Measurements from ENCODE around the gene PCDH9.

PCDH9 gene

DNA sequence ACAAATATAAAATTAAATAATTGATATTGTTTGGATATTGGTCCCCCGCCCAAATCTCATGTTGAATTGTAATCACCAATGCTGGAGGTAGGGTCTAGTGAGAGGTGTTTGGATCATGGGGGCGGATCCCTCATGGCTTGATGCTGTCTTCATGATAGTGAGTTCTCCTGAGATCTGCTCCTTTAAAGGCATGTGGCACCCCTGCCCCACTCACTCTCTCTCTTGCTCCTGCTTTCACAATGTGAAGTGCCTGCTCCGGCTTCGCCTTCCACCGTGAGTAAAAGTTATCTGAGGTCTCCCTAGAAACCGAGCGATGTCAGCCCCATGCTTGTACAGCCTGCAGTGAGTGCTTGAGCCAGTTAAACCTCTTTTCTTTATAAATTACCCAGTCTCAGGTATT lies 248.2 kb downstream of the PCDH9 start:
- TF ChIP-seq POLR2AphosphoS5 (IDR thresholded peaks at IDR 0.05; ENCODE audit: low read depth, low read length) = no peak

DNA sequence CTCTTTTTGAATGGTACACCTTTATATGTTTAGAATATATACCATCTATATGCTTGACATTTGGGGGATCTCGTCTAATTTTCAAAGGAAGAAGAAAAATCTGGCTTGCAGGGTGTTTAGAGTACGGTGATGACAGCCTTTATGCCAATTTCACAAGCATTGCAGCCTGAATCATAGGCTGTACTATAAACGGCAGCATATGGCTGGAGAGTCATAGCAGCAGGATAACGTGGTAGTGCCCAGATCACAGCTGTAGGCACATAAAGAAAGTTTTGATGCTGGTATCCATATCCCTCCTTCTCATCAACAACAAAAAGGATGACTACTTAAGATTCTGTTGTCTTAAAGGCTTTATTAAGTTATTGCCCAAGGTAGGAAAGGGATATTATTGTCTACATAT lies 253.0 kb downstream of the PCDH9 start:
- TF ChIP-seq SIN3A (IDR thresholded peaks at IDR 0.05; ENCODE audit: borderline replicate concordance, insufficient read depth, low read length) (no peak), POLR2AphosphoS5 (IDR thresholded peaks at IDR 0.05; ENCODE audit: low read depth, low read length) (no peak), TAF1 (IDR thresholded peaks at IDR 0.05; ENCODE audit: borderline replicate concordance, insufficient read depth, low read length) (no peak), FOXP2 (optimal IDR thresholded peaks at IDR 0.05; ENCODE audit: borderline replicate concordance, extremely low read depth, extremely low read length, insufficient read depth) (no peak), REST (IDR thresholded peaks at IDR 0.05; ENCODE audit: insufficient read depth in 1 of 2, low read depth in 2 of 2, low read length in 2 of 2) (no peak)

DNA sequence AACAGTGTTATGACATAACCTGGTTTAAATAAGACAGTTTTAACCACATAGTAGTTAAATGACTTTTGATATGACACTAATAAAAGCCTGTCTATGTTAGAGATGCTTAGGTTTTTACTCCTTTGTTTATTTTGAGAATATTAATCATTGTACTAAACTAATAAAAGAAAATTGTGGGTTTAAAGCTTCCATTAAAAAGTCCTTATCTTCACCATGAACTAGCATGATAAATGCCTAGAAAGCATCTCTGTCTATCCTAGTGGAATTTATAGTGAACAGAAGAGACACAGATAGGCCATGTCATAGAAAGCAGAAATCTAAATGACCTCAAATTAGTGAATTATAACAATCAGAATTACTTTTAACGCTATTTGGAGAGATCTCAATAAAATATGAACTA lies 255.2 kb downstream of the PCDH9 start:
- TF ChIP-seq POLR2AphosphoS5 (IDR thresholded peaks at IDR 0.05; ENCODE audit: low read depth, low read length) = no peak
- TF ChIP-seq FOXP2 (optimal IDR thresholded peaks at IDR 0.05; ENCODE audit: borderline replicate concordance, extremely low read depth, extremely low read length, insufficient read depth) = no peak
- TF ChIP-seq TAF1 (IDR thresholded peaks at IDR 0.05; ENCODE audit: borderline replicate concordance, insufficient read depth, low read length) = no peak
- no peak for TF ChIP-seq SIN3A (IDR thresholded peaks at IDR 0.05; ENCODE audit: borderline replicate concordance, insufficient read depth, low read length)
- TF ChIP-seq REST (IDR thresholded peaks at IDR 0.05; ENCODE audit: insufficient read depth in 1 of 2, low read depth in 2 of 2, low read length in 2 of 2) = no peak

- TF ChIP-seq TAF1 (IDR thresholded peaks at IDR 0.05; ENCODE audit: borderline replicate concordance, insufficient read depth, low read length) (no peak), REST (IDR thresholded peaks at IDR 0.05; ENCODE audit: insufficient read depth in 1 of 2, low read depth in 2 of 2, low read length in 2 of 2) (no peak), POLR2AphosphoS5 (IDR thresholded peaks at IDR 0.05; ENCODE audit: low read depth, low read length) (no peak), FOXP2 (optimal IDR thresholded peaks at IDR 0.05; ENCODE audit: borderline replicate concordance, extremely low read depth, extremely low read length, insufficient read depth) (no peak), SIN3A (IDR thresholded peaks at IDR 0.05; ENCODE audit: borderline replicate concordance, insufficient read depth, low read length) (no peak)
These were observed 256.0 kb downstream of the PCDH9 start for GRCh38 chr13:66974174-66974573.

DNA sequence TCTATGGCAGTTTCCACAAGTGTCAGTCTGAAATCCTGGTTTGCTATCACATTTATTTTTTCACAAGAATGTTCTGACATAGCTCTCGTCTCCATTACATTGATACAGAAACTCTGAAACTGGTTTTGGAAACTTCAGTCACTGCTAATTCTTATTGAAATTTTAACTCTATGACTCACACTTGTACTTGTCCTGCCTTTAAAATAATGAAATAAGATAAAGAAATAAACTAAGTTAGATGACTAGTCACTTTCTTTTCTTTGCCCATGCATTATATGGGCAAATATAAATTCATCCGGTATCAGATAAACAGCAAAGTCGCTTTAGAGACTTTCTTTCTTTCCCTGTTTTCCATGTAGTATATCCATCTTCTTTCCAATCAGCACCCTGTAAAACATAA lies 257.5 kb downstream of the PCDH9 start:
- TF ChIP-seq TAF1 (IDR thresholded peaks at IDR 0.05; ENCODE audit: borderline replicate concordance, insufficient read depth, low read length) = no peak
- no peak for TF ChIP-seq SIN3A (IDR thresholded peaks at IDR 0.05; ENCODE audit: borderline replicate concordance, insufficient read depth, low read length)
- TF ChIP-seq REST (IDR thresholded peaks at IDR 0.05; ENCODE audit: insufficient read depth in 1 of 2, low read depth in 2 of 2, low read length in 2 of 2) = no peak
- TF ChIP-seq FOXP2 (optimal IDR thresholded peaks at IDR 0.05; ENCODE audit: borderline replicate concordance, extremely low read depth, extremely low read length, insufficient read depth) = no peak
- no peak for TF ChIP-seq POLR2AphosphoS5 (IDR thresholded peaks at IDR 0.05; ENCODE audit: low read depth, low read length)
